Skin of body (tissue), 2 donors: ENCODE measurements around the gene CLPTM1L. TPM values are rescaled to one million over a fixed set of nuclear protein-coding genes. Genes with fewer than 3 reads are reported as not detected.
"Not testable (repeated sequence)": the region's sequence is repeated elsewhere in the genome, so short reads cannot be mapped to it uniquely, and the experiment has no call there.

Experiments
- DNase-seq: peaks from one replicate; lab custom pipeline; 2025; lab: John Stamatoyannopoulos, UW
- total RNA-seq: library from RNA; depleted of rRNA; stranded (reverse); fragments of >200 nt; gene quantifications from one replicate; pipeline ENCODE4 v1.2.3, GENCODE V29; 2014

CLPTM1L gene
- total RNA-seq, 1 donor from 2014 or later: 78.6 TPM

- DNase-seq: not testable (repeated sequence)
Observed at GRCh38 chr5:1326901-1327756, 17.8 kb downstream of the CLPTM1L start.

GRCh38 chr5:1326532-1326875 is 18.4 kb downstream of the CLPTM1L start:
- not testable (repeated sequence) for DNase-seq

DNA sequence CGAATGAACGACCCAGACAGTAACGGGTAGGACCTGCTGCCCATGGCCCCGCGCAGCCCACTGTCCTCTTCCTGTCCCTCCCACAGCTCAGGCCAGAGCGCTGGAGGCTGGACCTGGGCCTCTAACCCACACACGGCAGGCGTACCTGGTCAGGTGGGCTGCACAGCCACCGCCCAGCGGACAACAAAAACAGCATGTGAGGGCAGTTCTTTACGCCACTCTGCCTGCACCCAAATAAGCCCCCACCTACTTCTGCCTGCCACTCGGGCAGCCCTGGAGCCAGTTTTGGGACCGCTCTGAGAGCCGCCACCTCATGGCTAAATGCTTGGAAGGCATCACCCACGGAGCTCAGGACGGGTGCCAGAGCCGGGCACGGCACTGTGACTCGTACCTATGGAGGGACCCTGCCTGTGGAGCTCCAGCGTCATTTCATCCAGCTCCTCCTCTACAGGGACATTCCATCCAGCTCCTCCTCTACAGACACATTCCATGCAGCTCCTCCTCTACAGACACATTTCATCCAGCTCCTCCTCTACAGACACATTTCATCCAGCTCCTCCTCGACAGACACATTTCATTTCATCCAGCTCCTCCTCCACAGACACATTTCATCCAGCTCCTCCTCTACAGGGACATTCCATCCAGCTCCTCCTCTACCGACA is 18.9 kb downstream of the CLPTM1L start:
- no peak for DNase-seq

DNA sequence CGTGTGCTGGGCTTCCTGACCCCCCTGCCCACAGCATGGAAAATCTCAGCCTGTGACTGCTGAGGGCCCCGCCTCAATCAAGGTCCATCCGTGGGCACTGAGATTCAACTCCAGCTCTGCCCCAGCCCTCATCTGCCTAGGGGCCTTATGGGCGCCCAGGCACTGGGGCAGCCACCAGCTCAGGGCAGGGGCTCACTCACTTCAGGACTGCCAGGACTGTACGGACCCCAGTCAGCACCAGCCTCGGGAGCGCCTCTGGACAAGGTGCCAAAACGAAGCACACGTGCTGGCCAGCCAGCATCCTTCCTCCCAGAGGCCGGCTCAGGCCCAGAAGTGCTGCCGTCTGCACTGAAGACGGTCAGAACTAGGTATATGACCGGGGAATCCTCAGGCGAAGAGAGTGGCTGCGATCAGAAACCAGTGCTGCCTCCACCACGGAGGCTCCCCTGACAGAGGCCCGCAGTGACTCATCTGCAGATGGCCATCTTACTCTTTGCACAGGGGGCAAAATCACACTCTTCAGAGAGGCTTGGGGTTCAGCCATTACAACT is 19.6 kb downstream of the CLPTM1L start:
- no peak for DNase-seq

GRCh38 chr5:1324719-1325190 is 20.1 kb downstream of the CLPTM1L start:
- no peak for DNase-seq

DNA sequence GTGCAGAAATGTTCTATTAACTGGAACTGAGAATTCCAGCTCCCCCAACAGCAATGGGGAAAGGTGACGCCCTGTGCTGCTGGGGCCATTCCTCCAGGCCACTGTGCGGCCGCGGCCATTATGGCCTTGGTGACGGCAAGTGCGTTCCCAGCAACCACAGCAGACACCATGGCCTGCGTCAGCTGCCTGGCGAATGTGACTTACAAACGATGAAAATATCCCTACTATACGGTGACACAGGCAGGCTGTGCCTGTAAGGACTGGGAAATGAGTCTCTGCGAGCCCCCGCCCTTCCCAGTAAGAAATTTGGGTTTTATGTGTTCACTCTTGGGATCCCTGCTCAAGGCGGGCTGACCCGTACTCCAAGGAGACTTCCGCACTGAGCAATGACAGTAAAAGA is 20.6 kb downstream of the CLPTM1L start:
- no peak for DNase-seq

GRCh38 chr5:1323803-1324173 is 21.1 kb downstream of the CLPTM1L start:
- no peak for DNase-seq

DNA sequence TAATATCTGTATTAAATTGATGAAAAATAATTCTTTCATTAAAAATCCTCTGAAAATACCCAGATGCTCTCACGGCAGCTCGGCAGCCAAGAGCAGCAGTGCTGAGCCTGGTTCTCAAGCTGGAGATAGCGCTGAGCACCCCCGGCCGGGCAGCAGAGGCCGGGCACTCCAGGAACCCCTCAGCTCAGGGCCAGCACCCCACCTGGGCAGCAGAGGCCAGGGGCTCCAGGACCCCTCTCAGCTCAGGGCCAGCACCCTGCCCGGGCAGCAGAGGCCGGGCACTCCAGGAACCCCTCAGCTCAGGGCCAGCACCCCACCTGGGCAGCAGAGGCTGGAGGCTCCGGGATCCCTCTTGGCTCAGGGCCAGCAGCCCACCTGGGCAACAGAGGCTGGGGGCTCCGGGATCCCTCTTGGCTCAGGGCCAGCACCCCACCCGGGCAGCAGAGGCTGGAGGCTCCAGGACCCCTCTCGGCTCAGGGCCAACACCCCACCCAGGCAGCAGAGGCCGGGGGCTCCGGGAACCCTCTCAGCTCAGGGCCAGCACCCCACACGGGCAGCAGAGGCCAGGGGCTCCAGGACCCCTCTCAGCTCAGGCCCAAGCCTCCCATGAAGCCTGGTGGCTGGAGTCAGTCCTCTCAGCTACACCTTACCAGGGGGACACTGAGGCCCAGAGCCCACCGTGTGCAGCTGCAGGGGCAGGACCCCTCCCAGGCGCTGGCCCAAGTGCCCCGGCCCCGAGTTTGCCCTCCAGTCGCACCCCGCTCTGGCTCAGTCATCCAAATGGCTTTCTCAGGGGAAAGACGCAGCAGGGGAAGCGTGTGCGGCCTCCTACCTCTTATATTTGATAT is 21.7 kb downstream of the CLPTM1L start:
- no peak for DNase-seq

DNA sequence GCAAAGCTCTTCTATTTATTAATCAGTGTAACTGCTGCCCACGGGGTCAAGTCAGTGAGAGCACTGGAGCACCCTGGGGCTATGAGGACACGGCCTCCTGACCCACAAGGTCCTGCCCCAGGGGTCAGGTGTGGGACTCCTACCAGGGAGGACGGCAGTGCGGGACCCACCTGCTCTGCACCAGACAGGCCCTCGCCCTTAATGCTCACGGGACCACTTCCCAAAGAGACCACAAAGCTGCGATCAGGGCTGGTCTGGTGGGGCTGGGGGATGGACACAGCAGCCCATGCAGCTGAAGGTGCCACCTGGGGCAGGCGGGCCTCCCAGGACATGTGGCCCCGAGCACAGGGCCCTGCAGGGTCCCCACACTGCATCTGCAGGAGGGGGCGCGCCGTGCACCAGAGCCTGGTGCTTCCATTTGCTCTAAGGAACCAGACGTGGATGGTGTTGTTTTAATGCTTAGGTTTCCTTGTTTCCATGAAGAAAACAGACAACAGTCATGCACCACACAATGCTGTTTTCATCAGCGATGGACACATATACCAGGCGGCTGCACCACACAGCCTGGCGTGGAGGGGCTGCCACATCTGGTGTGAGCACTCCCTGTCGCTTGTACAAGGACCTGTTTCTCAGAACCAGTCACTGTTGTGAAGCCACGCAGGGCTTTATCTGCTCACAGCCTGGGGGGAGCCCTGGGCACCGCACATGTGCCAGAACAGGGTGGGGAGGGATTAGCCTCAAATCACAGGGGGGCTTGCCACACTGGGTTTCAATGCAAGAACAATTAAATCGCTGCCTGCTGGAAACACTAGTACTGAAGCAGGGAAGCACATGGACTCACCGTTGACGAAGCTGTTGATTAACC is 22.6 kb downstream of the CLPTM1L start:
- DNase-seq: no peak

GRCh38 chr5:1321576-1321975 is 23.3 kb downstream of the CLPTM1L start:
- no peak for DNase-seq

DNA sequence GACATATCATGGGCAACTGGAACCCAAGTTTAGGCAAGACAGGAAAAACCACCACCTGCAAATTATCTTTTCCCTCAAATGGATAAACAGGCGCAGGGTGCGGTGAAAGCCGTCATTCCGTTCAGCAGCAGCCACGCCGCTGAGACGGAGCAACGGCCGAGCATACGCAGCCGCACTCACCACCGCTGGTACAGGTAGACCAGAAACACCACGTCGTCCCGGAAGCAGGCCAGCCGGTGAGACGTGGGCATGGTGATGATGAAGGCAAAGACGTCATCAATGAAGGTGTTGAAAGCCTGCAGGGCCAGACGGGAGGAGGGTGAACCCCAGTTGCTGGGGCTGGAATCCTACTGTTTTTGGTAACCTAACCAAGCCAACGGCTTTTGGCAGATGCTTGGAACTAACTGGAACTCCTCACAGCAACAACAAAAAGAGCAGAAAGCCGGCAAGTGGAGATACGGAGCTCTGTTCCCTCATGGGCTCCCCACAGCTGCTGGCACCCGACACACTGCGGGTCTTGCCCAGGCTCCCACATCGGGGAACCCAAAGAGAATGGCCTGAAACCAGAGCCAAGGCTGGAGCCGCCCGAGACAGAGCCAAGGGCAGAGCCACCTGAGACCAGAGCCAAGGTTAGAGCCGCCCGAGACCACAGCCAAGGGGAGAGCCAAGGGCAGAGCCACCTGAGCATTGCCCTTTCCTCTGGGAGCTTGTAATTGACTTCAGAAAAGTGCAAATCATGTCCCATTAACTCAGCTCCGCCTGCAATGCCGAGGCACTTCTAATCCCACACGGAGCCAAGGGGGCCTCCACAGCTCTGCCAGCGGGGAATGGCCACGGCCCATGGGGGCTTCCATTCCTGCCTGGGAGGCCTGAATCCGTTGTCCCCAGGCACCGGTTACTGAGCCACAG is 24.2 kb downstream of the CLPTM1L start:
- no peak for DNase-seq

DNA sequence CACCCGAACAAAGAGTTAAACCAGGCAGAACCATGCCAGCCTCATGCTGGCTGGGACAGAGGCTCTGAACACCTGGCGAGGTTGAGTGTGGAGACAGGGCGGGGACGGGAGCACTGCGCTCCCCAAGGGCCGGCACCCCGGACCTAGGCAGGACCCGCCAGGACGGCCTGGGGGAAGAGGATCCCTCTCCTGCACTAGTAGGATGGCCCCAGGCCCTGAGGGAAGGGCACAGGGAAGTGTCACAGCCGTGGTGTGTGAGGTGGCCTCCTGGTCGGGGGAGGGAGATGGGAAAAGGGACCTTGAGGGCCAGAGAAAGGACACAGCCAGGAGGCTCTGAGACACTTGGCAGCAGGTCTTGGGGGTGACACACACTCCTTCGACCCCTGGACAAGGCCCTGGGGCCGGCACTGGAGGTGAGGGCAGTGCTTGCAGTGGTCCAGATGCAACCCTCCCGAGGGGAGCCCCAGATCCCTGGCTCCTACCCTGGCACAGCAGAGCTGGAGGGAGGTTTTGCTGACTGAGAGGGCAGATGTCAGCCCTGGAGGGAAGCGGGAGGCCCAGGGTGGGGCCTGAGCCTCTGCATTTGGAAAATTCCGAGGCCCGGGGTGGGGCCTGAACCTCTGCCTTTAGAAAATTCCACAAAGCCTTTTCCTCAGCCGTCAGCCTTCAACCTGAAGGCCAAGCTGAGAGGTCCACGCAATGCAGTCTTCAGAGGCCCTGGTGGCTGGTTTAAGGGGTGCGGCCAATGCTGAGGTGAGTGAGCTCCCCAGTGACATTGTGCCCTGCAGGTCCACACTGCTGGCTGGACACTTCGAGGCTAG is 25.3 kb downstream of the CLPTM1L start:
- no peak for DNase-seq

DNA sequence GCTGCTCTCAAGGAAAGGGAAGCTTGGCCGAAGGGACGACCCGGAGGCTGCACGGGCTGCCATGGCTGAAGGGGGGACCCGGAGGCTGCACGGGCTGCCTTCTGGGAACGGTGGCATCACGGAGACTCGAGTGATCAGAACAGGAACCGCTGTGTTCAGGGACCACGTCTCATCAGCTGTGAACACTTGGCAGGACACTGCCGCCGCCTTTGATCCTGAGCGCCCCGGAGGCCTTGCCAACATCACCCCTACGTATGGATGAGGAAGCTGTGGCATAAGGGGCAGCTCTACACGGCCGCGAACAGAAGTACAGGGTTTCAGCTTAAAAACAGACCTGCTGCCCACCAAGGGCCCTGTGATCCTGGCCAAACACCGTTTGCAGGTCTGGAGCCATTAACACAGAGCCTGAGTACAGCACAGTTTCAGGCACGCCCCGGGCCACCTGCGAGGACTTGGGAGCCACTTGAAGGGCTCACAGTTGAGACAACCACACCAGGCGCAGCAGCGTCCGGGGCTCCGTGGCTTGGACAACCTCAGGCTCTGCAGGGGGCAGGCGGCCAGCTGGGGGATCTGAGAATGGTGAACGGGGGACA is 26.1 kb downstream of the CLPTM1L start:
- DNase-seq: no peak

DNA sequence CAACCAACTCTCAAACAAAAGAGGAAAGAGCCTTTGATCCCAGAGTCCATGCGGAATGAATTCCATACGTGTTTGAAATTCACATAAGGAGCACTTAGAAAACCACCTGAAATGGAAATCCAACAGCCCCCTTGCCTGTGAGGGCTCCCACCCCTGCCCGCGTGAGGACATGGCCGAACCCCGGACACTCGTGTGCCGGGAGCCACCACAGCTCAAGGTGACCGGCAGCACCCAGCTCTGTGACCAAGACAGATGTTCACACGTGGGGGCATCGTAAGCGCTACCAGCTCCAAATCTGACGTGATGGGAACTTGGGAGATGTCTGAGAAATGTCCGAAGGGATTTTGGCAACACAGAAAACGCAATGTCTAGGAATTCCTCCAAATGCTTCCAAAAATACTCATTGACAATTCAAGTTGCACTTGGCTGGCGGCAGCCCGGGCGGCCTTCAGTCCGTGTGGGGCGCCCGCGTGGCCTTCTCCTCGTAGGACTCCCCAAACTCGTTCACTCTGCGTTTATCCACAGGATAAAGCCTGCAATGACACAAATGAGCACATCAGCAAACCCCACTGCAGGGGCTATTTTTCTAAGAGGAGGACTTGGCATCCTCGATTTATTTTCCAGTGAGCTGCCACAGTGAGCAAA is 26.9 kb downstream of the CLPTM1L start:
- DNase-seq: no peak

- DNase-seq: no peak
Observed at GRCh38 chr5:1316588-1317340, 28.1 kb downstream of the CLPTM1L start.

- DNase-seq: no peak
Observed at GRCh38 chr5:1315709-1316587, 29.0 kb downstream of the CLPTM1L start.
